GM12872 (cell line): Measurements from ENCODE around the gene RBP5.

ENCODE experiments used
- CTCF ChIP-seq: IDR thresholded peaks from 3 replicates; pipeline ENCODE4 v1.5.1; 2011; ENCODE audit warnings: low read depth, mild to moderate bottlenecking, low read length, moderate library complexity; ENCODE audit not compliant: insufficient read depth

Gene RBP5

GRCh38 chr12:7120166-7120565 is 8.5 kb downstream of the RBP5 start:
- TF ChIP-seq CTCF, result no peak

DNA sequence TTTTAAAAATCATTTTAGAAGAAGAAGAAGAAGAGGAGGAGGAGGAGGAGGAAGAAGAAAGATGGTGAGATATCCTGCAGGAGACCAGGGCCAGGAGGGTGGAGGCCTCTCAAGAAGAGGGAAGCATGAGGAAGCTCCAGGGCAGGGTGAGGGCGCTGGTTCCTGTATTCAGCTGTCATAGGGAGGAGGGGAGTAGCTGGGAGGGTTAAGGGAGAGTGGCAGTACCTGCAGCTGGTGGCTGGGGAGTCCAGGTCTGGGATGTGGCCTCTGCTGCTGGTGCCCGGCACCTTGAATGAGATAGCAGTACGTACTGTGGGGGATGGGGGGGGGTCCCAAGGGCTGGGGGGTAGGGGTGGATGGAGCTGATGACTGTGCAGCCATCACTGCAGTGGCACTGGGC is 9.8 kb downstream of the RBP5 start:
- no peak for TF ChIP-seq CTCF

GRCh38 chr12:7117670-7118069 is 11.0 kb downstream of the RBP5 start:
- TF ChIP-seq CTCF, result no peak

DNA sequence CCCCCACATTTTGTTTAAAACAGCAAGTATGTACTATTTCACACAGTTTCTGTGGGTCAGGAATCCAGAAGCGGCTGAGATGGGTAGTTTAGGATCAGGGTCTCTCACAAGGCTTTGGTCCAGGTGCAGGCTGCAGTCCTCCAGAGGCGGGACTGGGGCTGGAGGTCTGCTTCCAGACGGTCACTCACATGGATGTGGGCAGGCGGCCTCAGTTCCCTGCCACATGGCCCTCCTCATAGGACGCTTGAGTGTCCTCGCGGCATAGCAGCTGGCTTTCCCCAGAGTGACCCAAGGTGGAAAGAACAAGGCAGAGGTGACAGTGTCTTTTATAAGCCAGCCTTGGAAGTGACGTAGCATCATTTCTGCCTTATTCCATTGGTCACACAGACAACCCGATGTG is 11.8 kb downstream of the RBP5 start:
- no peak for TF ChIP-seq CTCF

DNA sequence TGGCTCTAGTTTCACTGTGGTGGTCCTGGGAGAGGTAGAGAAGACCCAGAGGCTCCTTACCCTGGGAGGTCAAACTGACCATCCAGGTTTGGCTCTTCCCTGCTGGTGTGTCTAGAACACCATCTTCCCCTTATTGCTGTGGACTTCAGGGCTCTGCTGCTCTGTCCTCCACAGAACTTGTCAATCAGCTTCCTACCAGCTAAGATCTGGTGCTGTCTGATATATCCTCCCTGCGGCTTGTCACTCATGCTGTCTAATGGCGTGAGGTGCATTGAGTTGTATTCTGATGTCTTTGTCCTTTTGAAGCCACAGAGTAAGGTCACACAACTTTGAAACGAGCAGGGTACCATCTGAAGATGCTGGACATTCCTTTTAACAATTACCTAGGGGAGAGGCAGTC is 12.5 kb downstream of the RBP5 start:
- TF ChIP-seq CTCF, result no peak

- TF ChIP-seq CTCF, result no peak
Measured at GRCh38 chr12:7114851-7115250, 13.8 kb downstream of the RBP5 start.

GRCh38 chr12:7114008-7114407 is 14.7 kb downstream of the RBP5 start:
- no peak for TF ChIP-seq CTCF

DNA sequence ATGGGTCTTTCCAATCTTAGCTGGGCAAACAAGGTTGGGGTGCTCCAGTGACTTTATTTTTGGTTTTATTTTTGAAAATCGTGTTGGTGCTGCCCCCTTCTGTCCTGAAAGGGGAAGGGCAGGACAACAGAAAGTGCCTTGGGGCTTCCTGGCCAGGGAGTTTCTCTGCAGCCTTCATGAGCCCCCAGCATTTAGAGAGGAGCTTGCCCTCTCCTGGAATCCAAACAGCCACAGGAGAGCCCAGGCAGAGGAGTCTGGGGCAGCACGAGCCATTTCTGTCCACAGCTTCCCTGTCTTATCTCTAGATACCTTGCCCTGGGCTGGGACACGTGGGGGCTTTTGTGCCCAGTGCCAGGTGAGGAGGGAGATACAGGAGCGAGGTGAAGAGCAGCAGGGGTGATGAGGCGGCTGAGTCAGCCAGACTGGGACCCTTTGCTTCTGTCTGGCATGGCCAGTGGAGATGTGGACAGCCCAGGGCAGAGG is 15.3 kb downstream of the RBP5 start:
- peak; percentile 80 for TF ChIP-seq CTCF
